ENCODE measurements around the gene SLC7A4.

DNA sequence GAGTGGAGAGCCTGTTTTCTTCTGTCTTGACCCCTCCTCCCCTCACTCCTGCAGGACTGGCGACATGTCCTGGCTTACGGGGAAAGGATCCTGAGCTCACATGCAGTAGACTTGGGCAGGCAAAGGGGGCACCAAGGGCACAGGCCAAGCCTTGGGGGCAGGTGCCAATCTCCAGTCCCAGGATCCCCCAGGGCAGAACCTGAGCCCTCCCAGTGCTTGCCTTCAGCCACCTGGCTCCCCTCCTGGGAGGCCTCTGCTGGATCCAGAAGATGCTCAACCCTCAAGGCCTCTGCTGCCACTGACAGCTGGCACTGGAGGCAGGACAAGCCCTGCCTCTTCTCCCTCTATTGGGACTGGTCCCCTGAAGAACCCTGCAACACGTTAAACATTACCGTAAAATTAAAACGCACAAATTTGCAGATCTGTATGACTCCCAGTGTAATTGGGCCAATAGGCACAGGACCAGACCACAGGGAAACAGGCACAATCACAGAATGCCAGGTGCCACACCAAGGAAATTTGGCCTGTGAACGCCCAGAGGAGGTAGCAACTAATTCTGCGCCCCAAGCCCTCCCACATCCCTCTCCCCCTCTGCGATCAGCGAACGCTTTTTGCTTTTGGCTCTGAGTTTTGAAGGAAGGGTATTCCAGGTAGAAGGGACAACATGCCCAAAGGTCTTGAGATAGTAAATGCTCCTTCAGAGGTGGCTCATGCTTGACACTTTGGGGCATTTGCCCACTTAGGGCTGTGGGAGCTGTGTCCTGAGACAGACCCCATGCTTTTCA is 51.2 kb downstream of the SLC7A4 start:
- TF ChIP-seq, protein P1, sequence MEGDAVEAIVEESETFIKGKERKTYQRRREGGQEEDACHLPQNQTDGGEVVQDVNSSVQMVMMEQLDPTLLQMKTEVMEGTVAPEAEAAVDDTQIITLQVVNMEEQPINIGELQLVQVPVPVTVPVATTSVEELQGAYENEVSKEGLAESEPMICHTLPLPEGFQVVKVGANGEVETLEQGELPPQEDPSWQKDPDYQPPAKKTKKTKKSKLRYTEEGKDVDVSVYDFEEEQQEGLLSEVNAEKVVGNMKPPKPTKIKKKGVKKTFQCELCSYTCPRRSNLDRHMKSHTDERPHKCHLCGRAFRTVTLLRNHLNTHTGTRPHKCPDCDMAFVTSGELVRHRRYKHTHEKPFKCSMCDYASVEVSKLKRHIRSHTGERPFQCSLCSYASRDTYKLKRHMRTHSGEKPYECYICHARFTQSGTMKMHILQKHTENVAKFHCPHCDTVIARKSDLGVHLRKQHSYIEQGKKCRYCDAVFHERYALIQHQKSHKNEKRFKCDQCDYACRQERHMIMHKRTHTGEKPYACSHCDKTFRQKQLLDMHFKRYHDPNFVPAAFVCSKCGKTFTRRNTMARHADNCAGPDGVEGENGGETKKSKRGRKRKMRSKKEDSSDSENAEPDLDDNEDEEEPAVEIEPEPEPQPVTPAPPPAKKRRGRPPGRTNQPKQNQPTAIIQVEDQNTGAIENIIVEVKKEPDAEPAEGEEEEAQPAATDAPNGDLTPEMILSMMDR (IDR thresholded peaks at IDR 0.05): no peak
- no peak for TF ChIP-seq POLR2A (IDR thresholded peaks at IDR 0.05)

All from esophagus squamous epithelium (tissue), 4 donors.